ENCODE measurements around the gene ANO2. TPM values are rescaled to one million over a fixed set of nuclear protein-coding genes. Genes with fewer than 3 reads are reported as not detected.

The ANO2 gene
- total and polyA plus RNA-seq, 8 donors = 0.44 to 16.9 (median 3.8) TPM; not detected in 1

DNA sequence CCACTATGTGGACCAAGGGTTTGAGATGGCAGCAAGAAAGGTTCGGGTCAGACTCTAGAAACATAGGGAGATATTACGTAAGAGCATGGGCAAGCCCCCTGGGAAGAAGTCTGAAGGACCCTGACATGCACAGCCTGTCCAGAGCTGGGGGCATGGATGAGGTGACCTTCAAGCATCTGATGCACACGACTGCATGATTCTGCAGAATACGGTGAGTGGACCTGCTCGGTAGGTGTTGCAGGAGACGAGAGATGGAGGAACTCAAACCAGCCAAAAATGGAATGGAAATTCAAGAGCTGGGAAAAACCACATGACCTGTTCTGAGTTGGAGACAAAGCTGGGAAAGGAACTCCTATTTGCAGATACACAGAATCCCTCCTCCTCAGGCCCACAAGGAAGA is 43.6 kb downstream of the ANO2 start:
- H3K4me3 ChIP-seq = no peak overlapping the region
- peaks cover 0 to 37% (median 0%) of the 10 kb centered on the region in 3 donors for H3K27me3 ChIP-seq
- no peaks in the 10 kb centered on the region for H3K36me3 ChIP-seq
- no peak overlapping the region for H3K27ac ChIP-seq
- WGBS, 5 donors = 83 to 95% (median 88%) methylated on average over 6 of the region's 6 CpGs
- DNase-seq = no peak
- intact Hi-C loops (cut with DNase I; ENCODE audit: low total_unique reads) = no loop called here
- TF ChIP-seq EP300 (IDR thresholded peaks at IDR 0.05) (no peak), POLR2AphosphoS5 (IDR thresholded peaks at IDR 0.05) (no peak), POLR2A (IDR thresholded peaks at IDR 0.05) (no peak)
- TF ChIP-seq, protein P1, sequence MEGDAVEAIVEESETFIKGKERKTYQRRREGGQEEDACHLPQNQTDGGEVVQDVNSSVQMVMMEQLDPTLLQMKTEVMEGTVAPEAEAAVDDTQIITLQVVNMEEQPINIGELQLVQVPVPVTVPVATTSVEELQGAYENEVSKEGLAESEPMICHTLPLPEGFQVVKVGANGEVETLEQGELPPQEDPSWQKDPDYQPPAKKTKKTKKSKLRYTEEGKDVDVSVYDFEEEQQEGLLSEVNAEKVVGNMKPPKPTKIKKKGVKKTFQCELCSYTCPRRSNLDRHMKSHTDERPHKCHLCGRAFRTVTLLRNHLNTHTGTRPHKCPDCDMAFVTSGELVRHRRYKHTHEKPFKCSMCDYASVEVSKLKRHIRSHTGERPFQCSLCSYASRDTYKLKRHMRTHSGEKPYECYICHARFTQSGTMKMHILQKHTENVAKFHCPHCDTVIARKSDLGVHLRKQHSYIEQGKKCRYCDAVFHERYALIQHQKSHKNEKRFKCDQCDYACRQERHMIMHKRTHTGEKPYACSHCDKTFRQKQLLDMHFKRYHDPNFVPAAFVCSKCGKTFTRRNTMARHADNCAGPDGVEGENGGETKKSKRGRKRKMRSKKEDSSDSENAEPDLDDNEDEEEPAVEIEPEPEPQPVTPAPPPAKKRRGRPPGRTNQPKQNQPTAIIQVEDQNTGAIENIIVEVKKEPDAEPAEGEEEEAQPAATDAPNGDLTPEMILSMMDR (IDR thresholded peaks at IDR 0.05) = no peak
- no peaks in the 10 kb centered on the region for H3K4me1 ChIP-seq
- H3K9me3 ChIP-seq = no peaks in the 10 kb centered on the region

DNA sequence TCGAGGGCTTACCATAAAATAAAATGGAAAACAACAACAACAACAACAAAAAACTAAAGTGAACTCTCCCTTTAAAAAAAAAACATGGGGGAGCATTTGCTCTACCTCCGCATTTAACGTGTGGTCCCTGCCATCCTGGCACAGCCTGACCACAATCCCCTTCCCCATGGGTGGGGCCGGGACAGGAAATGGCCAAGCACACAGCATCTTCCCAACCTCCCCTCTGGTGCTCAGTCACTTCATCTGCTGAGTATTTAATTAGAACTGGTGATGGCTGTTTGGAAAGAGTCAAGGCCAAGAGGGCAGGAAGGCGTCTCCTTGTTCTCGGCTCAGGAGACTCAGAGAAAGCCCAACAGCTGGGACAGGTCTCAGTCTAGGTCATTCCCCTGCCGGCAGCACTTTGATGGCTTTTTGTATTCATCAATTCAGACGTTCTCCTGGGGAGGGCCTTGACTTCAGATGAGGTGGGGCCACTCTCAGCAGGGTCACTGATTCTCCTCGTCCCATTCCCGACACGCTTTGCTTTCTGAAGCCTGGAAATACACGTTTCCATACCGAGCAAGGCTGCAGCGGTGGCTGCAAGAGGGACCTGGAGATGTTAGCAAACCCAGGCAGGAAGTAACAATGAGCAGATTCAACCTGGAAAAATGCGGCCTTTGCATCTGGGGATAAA is 44.4 kb downstream of the ANO2 start:
- TF ChIP-seq POLR2A (IDR thresholded peaks at IDR 0.05) (no peak), POLR2AphosphoS5 (IDR thresholded peaks at IDR 0.05) (no peak), EP300 (IDR thresholded peaks at IDR 0.05) (no peak)
- TF ChIP-seq, protein P1 (IDR thresholded peaks at IDR 0.05) = no peak
- intact Hi-C loops (cut with DNase I; ENCODE audit: low total_unique reads) = no loop called here
- WGBS, 5 donors = 51 to 64% (median 56%) methylated on average over 15 of the region's 15 CpGs
- no peak overlapping the region for H3K27ac ChIP-seq
- H3K27me3 ChIP-seq = peaks cover 0 to 37% (median 0%) of the 10 kb centered on the region in 3 donors
- no peak overlapping the region for H3K4me3 ChIP-seq
- no peak for DNase-seq
- no peaks in the 10 kb centered on the region for H3K9me3 ChIP-seq
- H3K36me3 ChIP-seq = no peaks in the 10 kb centered on the region
- H3K4me1 ChIP-seq = no peaks in the 10 kb centered on the region

DNA sequence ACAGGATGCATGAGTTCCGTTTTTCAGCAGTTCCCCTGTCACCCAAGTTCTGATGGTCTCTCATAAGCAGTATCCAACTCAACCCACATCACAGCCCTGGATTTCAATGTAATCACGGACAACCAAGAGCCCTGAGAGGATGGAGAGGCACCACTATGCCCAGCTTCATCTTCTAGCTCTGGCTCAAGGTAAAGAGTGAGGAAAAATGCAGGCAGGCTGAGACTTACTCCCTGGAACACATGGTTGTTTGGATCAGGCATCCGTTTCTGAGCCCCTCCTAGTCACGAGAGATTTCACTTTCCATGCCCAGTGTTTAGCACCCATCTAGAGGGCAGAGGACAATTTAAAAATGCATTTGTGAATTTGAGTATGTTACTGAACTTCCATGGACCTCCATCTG is 45.0 kb downstream of the ANO2 start:
- no peak for TF ChIP-seq EP300 (IDR thresholded peaks at IDR 0.05)
- no peak for TF ChIP-seq POLR2AphosphoS5 (IDR thresholded peaks at IDR 0.05)
- TF ChIP-seq, protein P1 (IDR thresholded peaks at IDR 0.05) = no peak
- TF ChIP-seq POLR2A (IDR thresholded peaks at IDR 0.05) = no peak
- DNase-seq = no peak
- Histone ChIP-seq H3K27ac (no peak overlapping the region), H3K4me3 (no peak overlapping the region), H3K4me1 (no peaks in the 10 kb centered on the region), H3K27me3 (peaks cover 0 to 37% (median 0%) of the 10 kb centered on the region in 3 donors), H3K36me3 (no peaks in the 10 kb centered on the region), H3K9me3 (no peaks in the 10 kb centered on the region)
- intact Hi-C loops (cut with DNase I; ENCODE audit: low total_unique reads) = no loop called here
- WGBS, 5 donors = 44 to 67% (median 51%) methylated on average over 4 of the region's 4 CpGs

GRCh38 chr12:5899675-5900074 is 45.4 kb downstream of the ANO2 start:
- 57 to 83% (median 72%) methylated on average over 3 of the region's 3 CpGs for WGBS, 5 donors
- H3K4me3 ChIP-seq = no peak overlapping the region
- peaks cover 0 to 33% (median 0%) of the 10 kb centered on the region in 3 donors for H3K27me3 ChIP-seq
- H3K9me3 ChIP-seq = peaks cover 0 to 3% (median 0%) of the 10 kb centered on the region in 4 donors
- no peak for TF ChIP-seq EP300 (IDR thresholded peaks at IDR 0.05)
- TF ChIP-seq, protein P1 (IDR thresholded peaks at IDR 0.05) = no peak
- no peak for DNase-seq
- H3K27ac ChIP-seq = no peak overlapping the region
- intact Hi-C loops (cut with DNase I; ENCODE audit: low total_unique reads) = no loop called here
- H3K4me1 ChIP-seq = no peaks in the 10 kb centered on the region
- no peaks in the 10 kb centered on the region for H3K36me3 ChIP-seq

Data from stomach (tissue), 9 donors.